Measurements from ENCODE around the gene RBMS3.

The RBMS3 gene

GRCh38 chr3:29745232-29745870 is 464.5 kb downstream of the RBMS3 start:
- Mint-ChIP-seq H3K27me3 (peaks cover 9% of the 10 kb centered on the region), H3K27ac (no peak overlapping the region), H3K4me1 (ENCODE audit: low read depth) (no peaks in the 10 kb centered on the region), H3K9me3 (ENCODE audit: low read depth) (no peaks in the 10 kb centered on the region), H3K36me3 (no peaks in the 10 kb centered on the region), H3K4me3 (no peak overlapping the region)

- H3K9me3 Mint-ChIP-seq (ENCODE audit: low read depth), result no peaks in the 10 kb centered on the region
- no peaks in the 10 kb centered on the region for H3K36me3 Mint-ChIP-seq
- H3K4me3 Mint-ChIP-seq, result no peak overlapping the region
- H3K4me1 Mint-ChIP-seq (ENCODE audit: low read depth), result no peaks in the 10 kb centered on the region
- peaks cover 9% of the 10 kb centered on the region for H3K27me3 Mint-ChIP-seq
- H3K27ac Mint-ChIP-seq, result no peak overlapping the region
Observed at GRCh38 chr3:29746163-29746760, 465.4 kb downstream of the RBMS3 start.

- no peak overlapping the region for H3K27ac Mint-ChIP-seq
- H3K9me3 Mint-ChIP-seq (ENCODE audit: low read depth), result no peaks in the 10 kb centered on the region
- H3K4me3 Mint-ChIP-seq, result no peak overlapping the region
- H3K36me3 Mint-ChIP-seq, result no peaks in the 10 kb centered on the region
- no peaks in the 10 kb centered on the region for H3K4me1 Mint-ChIP-seq (ENCODE audit: low read depth)
- H3K27me3 Mint-ChIP-seq, result peaks cover 12% of the 10 kb centered on the region
Observed at GRCh38 chr3:29747991-29748390, 467.1 kb downstream of the RBMS3 start.

GRCh38 chr3:29751647-29752314 is 470.9 kb downstream of the RBMS3 start:
- Mint-ChIP-seq H3K4me3 (no peak overlapping the region), H3K27me3 (peaks cover 18% of the 10 kb centered on the region), H3K9me3 (ENCODE audit: low read depth) (no peaks in the 10 kb centered on the region), H3K27ac (no peak overlapping the region), H3K4me1 (ENCODE audit: low read depth) (no peaks in the 10 kb centered on the region), H3K36me3 (no peaks in the 10 kb centered on the region)

- Mint-ChIP-seq H3K27me3 (peaks cover 12% of the 10 kb centered on the region), H3K9me3 (ENCODE audit: low read depth) (no peaks in the 10 kb centered on the region), H3K36me3 (no peaks in the 10 kb centered on the region), H3K4me1 (ENCODE audit: low read depth) (no peaks in the 10 kb centered on the region), H3K27ac (no peak overlapping the region), H3K4me3 (no peak overlapping the region)
Observed at GRCh38 chr3:29754346-29754745, 473.5 kb downstream of the RBMS3 start.

- Mint-ChIP-seq H3K27me3 (peaks cover 12% of the 10 kb centered on the region), H3K9me3 (ENCODE audit: low read depth) (no peaks in the 10 kb centered on the region), H3K4me1 (ENCODE audit: low read depth) (no peaks in the 10 kb centered on the region), H3K4me3 (no peak overlapping the region), H3K36me3 (no peaks in the 10 kb centered on the region), H3K27ac (no peak overlapping the region)
Observed at GRCh38 chr3:29755416-29755815, 474.5 kb downstream of the RBMS3 start.

- H3K27me3 Mint-ChIP-seq, result peaks cover 9% of the 10 kb centered on the region
- no peak overlapping the region for H3K27ac Mint-ChIP-seq
- no peak overlapping the region for H3K4me3 Mint-ChIP-seq
- no peaks in the 10 kb centered on the region for H3K4me1 Mint-ChIP-seq (ENCODE audit: low read depth)
- H3K9me3 Mint-ChIP-seq (ENCODE audit: low read depth), result no peaks in the 10 kb centered on the region
- H3K36me3 Mint-ChIP-seq, result no peaks in the 10 kb centered on the region
Observed at GRCh38 chr3:29757054-29757777, 476.3 kb downstream of the RBMS3 start.

GRCh38 chr3:29758108-29758433 is 477.2 kb downstream of the RBMS3 start:
- peaks cover 9% of the 10 kb centered on the region for H3K27me3 Mint-ChIP-seq
- H3K4me1 Mint-ChIP-seq (ENCODE audit: low read depth), result no peaks in the 10 kb centered on the region
- no peaks in the 10 kb centered on the region for H3K9me3 Mint-ChIP-seq (ENCODE audit: low read depth)
- no peak overlapping the region for H3K27ac Mint-ChIP-seq
- no peaks in the 10 kb centered on the region for H3K36me3 Mint-ChIP-seq
- H3K4me3 Mint-ChIP-seq, result no peak overlapping the region

GRCh38 chr3:29758434-29759322 is 477.8 kb downstream of the RBMS3 start:
- peaks cover 9% of the 10 kb centered on the region for H3K27me3 Mint-ChIP-seq
- H3K9me3 Mint-ChIP-seq (ENCODE audit: low read depth), result no peaks in the 10 kb centered on the region
- H3K4me1 Mint-ChIP-seq (ENCODE audit: low read depth), result no peaks in the 10 kb centered on the region
- H3K4me3 Mint-ChIP-seq, result no peak overlapping the region
- no peak overlapping the region for H3K27ac Mint-ChIP-seq
- no peaks in the 10 kb centered on the region for H3K36me3 Mint-ChIP-seq

GRCh38 chr3:29759411-29760225 is 478.7 kb downstream of the RBMS3 start:
- H3K27ac Mint-ChIP-seq, result no peak overlapping the region
- no peaks in the 10 kb centered on the region for H3K36me3 Mint-ChIP-seq
- no peaks in the 10 kb centered on the region for H3K9me3 Mint-ChIP-seq (ENCODE audit: low read depth)

GRCh38 chr3:29760226-29760685 is 479.4 kb downstream of the RBMS3 start:
- H3K4me1 Mint-ChIP-seq (ENCODE audit: low read depth), result no peaks in the 10 kb centered on the region
- peaks cover 6% of the 10 kb centered on the region for H3K27me3 Mint-ChIP-seq
- no peaks in the 10 kb centered on the region for H3K9me3 Mint-ChIP-seq (ENCODE audit: low read depth)
- H3K4me3 Mint-ChIP-seq, result no peak overlapping the region
- no peaks in the 10 kb centered on the region for H3K36me3 Mint-ChIP-seq
- H3K27ac Mint-ChIP-seq, result no peak overlapping the region

More at GRCh38 chr3:29759411-29760225, 478.7 kb downstream of the RBMS3 start:
- Mint-ChIP-seq H3K27me3 (peaks cover 6% of the 10 kb centered on the region), H3K4me1 (ENCODE audit: low read depth) (no peaks in the 10 kb centered on the region), H3K4me3 (no peak overlapping the region)

- no peaks in the 10 kb centered on the region for H3K4me1 Mint-ChIP-seq (ENCODE audit: low read depth)
- no peak overlapping the region for H3K4me3 Mint-ChIP-seq
- H3K36me3 Mint-ChIP-seq, result no peaks in the 10 kb centered on the region
- no peaks in the 10 kb centered on the region for H3K9me3 Mint-ChIP-seq (ENCODE audit: low read depth)
- no peak overlapping the region for H3K27ac Mint-ChIP-seq
- H3K27me3 Mint-ChIP-seq, result peaks cover 3% of the 10 kb centered on the region
Observed at GRCh38 chr3:29761517-29761916, 480.6 kb downstream of the RBMS3 start.

GRCh38 chr3:29763115-29763514 is 482.2 kb downstream of the RBMS3 start:
- Mint-ChIP-seq H3K27me3 (peaks cover 3% of the 10 kb centered on the region), H3K4me1 (ENCODE audit: low read depth) (no peaks in the 10 kb centered on the region), H3K9me3 (ENCODE audit: low read depth) (no peaks in the 10 kb centered on the region), H3K4me3 (no peak overlapping the region), H3K36me3 (no peaks in the 10 kb centered on the region), H3K27ac (no peak overlapping the region)

GRCh38 chr3:29764041-29764440 is 483.2 kb downstream of the RBMS3 start:
- no peak overlapping the region for H3K27ac Mint-ChIP-seq
- no peaks in the 10 kb centered on the region for H3K9me3 Mint-ChIP-seq (ENCODE audit: low read depth)
- peaks cover 3% of the 10 kb centered on the region for H3K27me3 Mint-ChIP-seq
- no peaks in the 10 kb centered on the region for H3K4me1 Mint-ChIP-seq (ENCODE audit: low read depth)
- no peaks in the 10 kb centered on the region for H3K36me3 Mint-ChIP-seq
- H3K4me3 Mint-ChIP-seq, result no peak overlapping the region
